Panc1 (cell line): ENCODE measurements around the gene CLPTM1L. TPM values are rescaled to one million over a fixed set of nuclear protein-coding genes. Genes with fewer than 3 reads are reported as not detected.

Experiments used
- ATAC-seq: fragments of 200-7000 bp; cut with Tn5 transposase; 2 replicates; pipeline ENCODE4 v1.9.1; 2020; ENCODE audit warnings: mild to moderate bottlenecking, moderate library complexity
- BruUV-seq: library from RNA; stranded (reverse); fragments of 400-500 nt; replicated peaks from 2 replicates; lab custom pipeline; 2021; lab: Mats Ljungman, UMichigan
- CTCF ChIA-PET: fragments of 300-600 bp; sonication (Branson Sonifier 250); formaldehyde crosslinking; loops from one replicate; lab custom pipeline; 2022; ENCODE audit warnings: antibody characterized with exemption; lab: Charles Lee
- POLR2A ChIA-PET: fragments of 300-600 bp; sonication (Branson Sonifier 250); formaldehyde crosslinking; loops from one replicate; lab custom pipeline; 2022; ENCODE audit warnings: antibody characterized with exemption; lab: Charles Lee
- DNase-seq: peaks from one replicate; pipeline ENCODE4 v3.0.0-alpha.2; 2010; ENCODE audit warnings: low read depth, low spot score
- H3K27ac ChIP-seq: 2 replicates; pipeline ENCODE4 v1.5.1; 2011; ENCODE audit warnings: mild to moderate bottlenecking, low read length, inconsistent platforms
- H3K27me3 ChIP-seq: fragments of 200-500 bp; sonication (Bioruptor generic); 2 replicates; pipeline ENCODE4 v1.6.0; 2014; ENCODE audit warnings: low read length, inconsistent platforms; ENCODE audit not compliant: control insufficient read depth, insufficient read depth
- H3K36me3 ChIP-seq: fragments of 200-500 bp; sonication (Bioruptor generic); 2 replicates; pipeline ENCODE4 v1.5.1; 2014; ENCODE audit warnings: inconsistent platforms, mild to moderate bottlenecking, low read length, moderate library complexity; ENCODE audit not compliant: control insufficient read depth, insufficient read depth
- H3K4me1 ChIP-seq: 2 replicates; pipeline ENCODE4 v1.5.1; 2011; ENCODE audit warnings: inconsistent platforms, mild to moderate bottlenecking, low read length, moderate library complexity; ENCODE audit not compliant: control insufficient read depth, insufficient read depth
- H3K4me3 ChIP-seq, 2 experiments: 2 replicates each; pipeline ENCODE4 v1.5.1; 2011 to 2012; ENCODE audit warnings: low read depth in 2 of 2, low read length in 2 of 2, mild to moderate bottlenecking in 2 of 2, inconsistent platforms in 1 of 2, moderate library complexity in 1 of 2
- H3K9me3 ChIP-seq: fragments of 200-500 bp; sonication (Bioruptor generic); 2 replicates; pipeline ENCODE4 v1.5.1; 2014; ENCODE audit warnings: low read depth, mild to moderate bottlenecking, inconsistent platforms, low read length, moderate library complexity; ENCODE audit not compliant: control insufficient read depth, insufficient read depth
- CTCF ChIP-seq: fragments of 450-650 bp; IDR thresholded peaks from 2 replicates; pipeline ENCODE4 v1.5.1; 2017; ENCODE audit warnings: mild to moderate bottlenecking
- POLR2AphosphoS5 ChIP-seq: IDR thresholded peaks from 2 replicates; pipeline ENCODE4 v1.6.1; 2012; ENCODE audit warnings: mild to moderate bottlenecking, low read depth, low read length, moderate library complexity
- REST ChIP-seq, 2 experiments: IDR thresholded peaks; 2 replicates each; pipeline ENCODE4 v1.6.1; 2011 to 2012; ENCODE audit warnings: low read depth in 2 of 2, control low read depth in 1 of 2, low read length in 1 of 2, mild to moderate bottlenecking in 1 of 2, moderate library complexity in 1 of 2; ENCODE audit not compliant: insufficient read depth in 1 of 2
- SIN3A ChIP-seq: IDR thresholded peaks from 2 replicates; pipeline ENCODE4 v1.6.1; 2012; ENCODE audit warnings: low read depth, mild to moderate bottlenecking, low read length, moderate library complexity, borderline replicate concordance; ENCODE audit not compliant: insufficient read depth
- TCF7L2 ChIP-seq: IDR thresholded peaks from 2 replicates; pipeline ENCODE4 v1.6.1; 2011; ENCODE audit warnings: mild to moderate bottlenecking, low read depth, low read length, inconsistent platforms
- in situ Hi-C: cut with HindIII; loops from 2 replicates; pipeline ENCODE4 v1.10.0; 2016; ENCODE audit warnings: low sequenced_read_pairs, low pct_unique_long_range_greater_than_20kb
- intact Hi-C: fragments of 100-400 bp; cut with micrococcal nuclease; formaldehyde crosslinking; loops from one replicate; pipeline ENCODE4 v1.10.0; 2022; ENCODE audit not compliant: unreplicated experiment
- total RNA-seq: library from RNA; stranded (reverse); gene quantifications from one replicate; pipeline ENCODE4 v1.2.1, GENCODE V29; 2021; ENCODE audit not compliant: unreplicated experiment

The CLPTM1L gene
- total RNA-seq, 1 experiment from 2014 or later, result 188 TPM

GRCh38 chr5:1368236-1368635, 23.3 kb upstream of the CLPTM1L start:
- no peak for ATAC-seq
- no peak overlapping the region for H3K27ac ChIP-seq
- intact Hi-C loops (no loop called here), in situ Hi-C loops (no loop called here)
- no peaks in the 10 kb centered on the region for H3K9me3 ChIP-seq
- ChIA-PET POLR2A (no interaction called here), CTCF (no interaction called here)
- no peak for DNase-seq
- TF ChIP-seq TCF7L2 (no peak), CTCF (no peak), SIN3A (no peak), POLR2AphosphoS5 (no peak), REST (IDR thresholded peaks at IDR 0.05; ENCODE audit: insufficient read depth in 1 of 2, low read depth in 2 of 2, low read length in 1 of 2) (no peak)
- H3K36me3 ChIP-seq, result no peaks in the 10 kb centered on the region
- H3K4me1 ChIP-seq, result no peaks in the 10 kb centered on the region
- H3K4me3 ChIP-seq, result no peak overlapping the region
- peaks cover 13% of the 10 kb centered on the region for H3K27me3 ChIP-seq
- no TSS peak for BruUV-seq

GRCh38 chr5:1367149-1367548, 22.2 kb upstream of the CLPTM1L start:
- ChIA-PET CTCF (interaction anchor here (0.7 kb wide), 1 partner anchor 38 kb away, joined by 5 read pairs; no protein-coding TSS in a partner anchor), POLR2A (interaction anchor here (0.7 kb wide), 1 partner anchor 1158 kb away, joined by 5 read pairs; no protein-coding TSS in a partner anchor)
- no peaks in the 10 kb centered on the region for H3K4me1 ChIP-seq
- DNase-seq, result no peak
- intact Hi-C loops, result no loop called here
- in situ Hi-C loops, result no loop called here
- ATAC-seq, result no peak
- no TSS peak for BruUV-seq
- H3K36me3 ChIP-seq, result no peaks in the 10 kb centered on the region
- peaks cover 13% of the 10 kb centered on the region for H3K27me3 ChIP-seq
- H3K9me3 ChIP-seq, result no peaks in the 10 kb centered on the region
- H3K4me3 ChIP-seq, result no peak overlapping the region
- TF ChIP-seq POLR2AphosphoS5, result no peak
- no peak for TF ChIP-seq SIN3A
- TF ChIP-seq REST (IDR thresholded peaks at IDR 0.05; ENCODE audit: insufficient read depth in 1 of 2, low read depth in 2 of 2, low read length in 1 of 2), result no peak
- TF ChIP-seq CTCF, result no peak
- TF ChIP-seq TCF7L2, result no peak
- no peak overlapping the region for H3K27ac ChIP-seq
